ENCODE measurements around the gene ISM1. TPM values are rescaled to one million over a fixed set of nuclear protein-coding genes. Genes with fewer than 3 reads are reported as not detected.

Gene ISM1
- total and polyA plus RNA-seq, 7 donors = 0.60 to 3.3 (median 1.5) TPM; not detected in 1

GRCh38 chr20:13202565-13202964 is 18.5 kb upstream of the ISM1 start:
- TF ChIP-seq POLR2AphosphoS5 (IDR thresholded peaks at IDR 0.05) (no peak), CTCF (IDR thresholded peaks at IDR 0.05) (no peak), EP300 (IDR thresholded peaks at IDR 0.05) (no peak), POLR2A (IDR thresholded peaks at IDR 0.05) (no peak)
- no peaks in the 10 kb centered on the region for H3K4me1 ChIP-seq
- no peaks in the 10 kb centered on the region for H3K9me3 ChIP-seq
- no peak for DNase-seq
- intact Hi-C loops (cut with DNase I) = no loop called here
- no peak overlapping the region for H3K4me3 ChIP-seq
- no peaks in the 10 kb centered on the region for H3K36me3 ChIP-seq
- WGBS, 2 donors = 34 to 50% methylated on average over 6 of the region's 6 CpGs
- no peak overlapping the region for H3K27ac ChIP-seq
- no peaks in the 10 kb centered on the region for H3K27me3 ChIP-seq

GRCh38 chr20:13205425-13205824 is 15.6 kb upstream of the ISM1 start:
- 82 to 85% methylated on average over 4 of the region's 4 CpGs for WGBS, 2 donors
- intact Hi-C loops (cut with DNase I) = no loop called here
- Histone ChIP-seq H3K27me3 (no peaks in the 10 kb centered on the region), H3K9me3 (no peaks in the 10 kb centered on the region), H3K36me3 (no peaks in the 10 kb centered on the region), H3K27ac (no peak overlapping the region), H3K4me3 (no peak overlapping the region), H3K4me1 (no peaks in the 10 kb centered on the region)
- no peak for DNase-seq
- TF ChIP-seq POLR2AphosphoS5 (IDR thresholded peaks at IDR 0.05) (no peak), EP300 (IDR thresholded peaks at IDR 0.05) (no peak), POLR2A (IDR thresholded peaks at IDR 0.05) (no peak), CTCF (IDR thresholded peaks at IDR 0.05) (no peak)

GRCh38 chr20:13205848-13206434 is 15.1 kb upstream of the ISM1 start:
- H3K27me3 ChIP-seq = no peaks in the 10 kb centered on the region
- TF ChIP-seq POLR2AphosphoS5 (IDR thresholded peaks at IDR 0.05) = no peak
- no peak for TF ChIP-seq POLR2A (IDR thresholded peaks at IDR 0.05)
- no peak for TF ChIP-seq EP300 (IDR thresholded peaks at IDR 0.05)
- TF ChIP-seq CTCF (IDR thresholded peaks at IDR 0.05) = no peak
- no peaks in the 10 kb centered on the region for H3K4me1 ChIP-seq
- no peak for DNase-seq
- WGBS, 2 donors = 73 to 79% methylated on average over 5 of the region's 5 CpGs
- intact Hi-C loops (cut with DNase I) = no loop called here
- H3K4me3 ChIP-seq = no peak overlapping the region
- H3K36me3 ChIP-seq = no peaks in the 10 kb centered on the region
- no peak overlapping the region for H3K27ac ChIP-seq
- H3K9me3 ChIP-seq = no peaks in the 10 kb centered on the region

- Histone ChIP-seq H3K27me3 (no peaks in the 10 kb centered on the region), H3K4me3 (no peak overlapping the region), H3K9me3 (no peaks in the 10 kb centered on the region), H3K36me3 (no peaks in the 10 kb centered on the region), H3K27ac (no peak overlapping the region), H3K4me1 (no peaks in the 10 kb centered on the region)
- intact Hi-C loops (cut with DNase I) = no loop called here
- TF ChIP-seq EP300 (IDR thresholded peaks at IDR 0.05) = no peak
- no peak for TF ChIP-seq CTCF (IDR thresholded peaks at IDR 0.05)
- TF ChIP-seq POLR2A (IDR thresholded peaks at IDR 0.05) = no peak
- TF ChIP-seq POLR2AphosphoS5 (IDR thresholded peaks at IDR 0.05) = no peak
- DNase-seq = no peak
- WGBS, 2 donors = 95% methylated on average over 2 of the region's 2 CpGs
These were observed 14.1 kb upstream of the ISM1 start for GRCh38 chr20:13207016-13207415.
